Left lung (tissue), 10 donors: ENCODE data around the gene C21orf91. TPM values are rescaled to one million over a fixed set of nuclear protein-coding genes. Genes with fewer than 3 reads are reported as not detected.

Experiments used
- ATAC-seq: fragments of 200-7000 bp; cut with Tn5 transposase; one replicate; pipeline ENCODE4 v1.9.1; 2020; ENCODE audit warnings: moderate library complexity
- DNase-seq, 4 donors: peaks; one replicate each; pipeline ENCODE4 v3.0.0-alpha.2; 2013 to 2020
- H3K27ac ChIP-seq, 2 donors: fragments of 200-600 bp; sonication (generic) in 1 of 2; one replicate each; pipeline versions ENCODE4 v1.5.0 to v1.8.0; 2020 to 2021
- H3K27me3 ChIP-seq, 2 donors: fragments of 200-600 bp; sonication (generic) in 1 of 2; one replicate each; pipeline versions ENCODE4 v1.5.0 to v1.8.0; 2020 to 2021
- H3K36me3 ChIP-seq, 2 donors: fragments of 200-600 bp; sonication (generic) in 1 of 2; one replicate each; pipeline versions ENCODE4 v1.5.0 to v1.8.0; 2020 to 2021
- H3K4me1 ChIP-seq, 2 donors: fragments of 200-600 bp; one replicate each; pipeline ENCODE4 v1.8.0; 2021
- H3K4me3 ChIP-seq, 2 donors: fragments of 200-600 bp; sonication (generic) in 1 of 2; one replicate each; pipeline versions ENCODE4 v1.5.0 to v1.8.0; 2020 to 2021; ENCODE audit warnings: mild to moderate bottlenecking in 1 of 2
- H3K9me3 ChIP-seq, 2 donors: fragments of 200-600 bp; sonication (generic) in 1 of 2; one replicate each; pipeline versions ENCODE4 v1.5.0 to v1.8.0; 2020 to 2021
- CTCF ChIP-seq, 2 donors: fragments of 200-600 bp; sonication (generic) in 1 of 2; IDR thresholded peaks; one replicate each; pipeline versions ENCODE4 v1.5.0 to v1.8.0; 2021; ENCODE audit warnings: antibody characterized with exemption in 2 of 2
- intact Hi-C, 2 donors: fragments of 100-400 bp; cut with DNase I; formaldehyde crosslinking; loops; one replicate each; pipeline versions ENCODE4 v1.11.2 to v1.14.2; 2022
- polyA plus RNA-seq, 6 donors: library from polyadenylated mRNA; unstranded; fragments of 120-200 nt; gene quantifications; one replicate each; pipeline ENCODE4 v1.2.1, GENCODE V29; 2013; ENCODE audit not compliant: insufficient read length in 6 of 6
- total RNA-seq, 2 donors: library from RNA; stranded (reverse); fragmentation: NEBNext Ultra II Directional; extraction: Animal tissue kit (Norgen Biotek cat#: 25700); gene quantifications; one replicate each; pipeline ENCODE4 v1.2.1, GENCODE V29; 2021
- donor health status: DM: no; HTN: yes; CAD: no.
- donor health status: DM: no; HTN: no; CAD: no.

C21orf91 gene
- total and polyA plus RNA-seq, 8 donors = 10.8 to 24.1 (median 20.5) TPM

- ATAC-seq (no peak), DNase-seq (no peak)
- no peak for TF ChIP-seq CTCF (IDR thresholded peaks at IDR 0.05)
- no peaks in the 10 kb centered on the region for H3K4me1 ChIP-seq
- H3K4me3 ChIP-seq = no peak overlapping the region
- intact Hi-C loops = no loop called here
- H3K27ac ChIP-seq = no peak overlapping the region
- H3K36me3 ChIP-seq = no peaks in the 10 kb centered on the region
- peaks cover 0 to 19% of the 10 kb centered on the region in 2 donors for H3K9me3 ChIP-seq
- no peaks in the 10 kb centered on the region for H3K27me3 ChIP-seq
Measured at GRCh38 chr21:17745086-17745485, 74.1 kb downstream of the C21orf91 start.

GRCh38 chr21:17742940-17743592, 76.1 kb downstream of the C21orf91 start:
- no peaks in the 10 kb centered on the region for H3K36me3 ChIP-seq
- intact Hi-C loops = no loop called here
- no peak for TF ChIP-seq CTCF (IDR thresholded peaks at IDR 0.05)
- no peak for ATAC-seq
- H3K27ac ChIP-seq = no peak overlapping the region
- no peaks in the 10 kb centered on the region for H3K27me3 ChIP-seq
- no peak for DNase-seq
- peaks cover 0 to 14% of the 10 kb centered on the region in 2 donors for H3K9me3 ChIP-seq
- H3K4me1 ChIP-seq = no peaks in the 10 kb centered on the region
- no peak overlapping the region for H3K4me3 ChIP-seq

- Histone ChIP-seq H3K36me3 (no peaks in the 10 kb centered on the region), H3K9me3 (peaks cover 0 to 14% of the 10 kb centered on the region in 2 donors), H3K4me3 (no peak overlapping the region), H3K27ac (no peak overlapping the region), H3K4me1 (no peaks in the 10 kb centered on the region), H3K27me3 (no peaks in the 10 kb centered on the region)
- ATAC-seq = no peak
- peak in 1 of 4 donors; percentile 11 for DNase-seq
- intact Hi-C loops = no loop called here
- no peak for TF ChIP-seq CTCF (IDR thresholded peaks at IDR 0.05)
Measured at GRCh38 chr21:17742181-17742580, 77.0 kb downstream of the C21orf91 start.

Other genes starting within 250 kb of the C21orf91 start
- 10 to 100 TPM; 45.7 to 81.4 TPM for gene BTG3, start 206.5 kb downstream of the C21orf91 start, total RNA-seq
- 10 to 100 TPM; 43.5 to 48.7 (median 44.8) TPM for gene BTG3, start 206.5 kb downstream of the C21orf91 start, polyA plus RNA-seq